GM10266 (cell line): Measurements from ENCODE around the gene CPN2.

ENCODE experiments used
- DNase-seq: peaks from one replicate; pipeline ENCODE4 v3.0.0; 2012; ENCODE audit errors: extremely low spot score
- CTCF ChIP-seq: IDR thresholded peaks from 2 replicates; pipeline ENCODE4 v1.5.1; 2012; ENCODE audit warnings: mild to moderate bottlenecking, low read depth; ENCODE audit not compliant: control insufficient read depth, insufficient read depth; ENCODE audit errors: missing control alignments

The CPN2 gene

DNA sequence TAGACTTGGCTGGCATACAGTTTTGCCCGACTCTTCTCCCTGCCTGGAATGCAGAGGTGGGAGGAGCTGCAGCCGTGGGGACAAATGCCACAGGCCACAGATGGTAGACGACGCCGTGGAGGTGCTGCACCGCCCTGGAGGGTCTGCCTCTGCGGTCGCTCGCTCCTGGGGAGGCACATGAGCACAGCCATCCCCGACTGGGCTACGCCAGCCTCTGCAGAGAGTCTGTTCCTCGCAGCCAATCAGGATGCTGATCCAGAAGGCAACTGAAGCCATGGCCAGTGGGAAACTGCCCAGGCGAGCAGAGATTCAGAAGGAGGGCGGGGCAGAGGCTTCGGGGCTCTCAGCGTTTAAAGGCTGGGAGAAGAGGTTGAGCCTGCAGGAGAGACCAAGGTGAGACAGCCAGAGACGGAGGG lies 30.3 kb upstream of the CPN2 start:
- no peak for TF ChIP-seq CTCF
- no peak for DNase-seq

DNA sequence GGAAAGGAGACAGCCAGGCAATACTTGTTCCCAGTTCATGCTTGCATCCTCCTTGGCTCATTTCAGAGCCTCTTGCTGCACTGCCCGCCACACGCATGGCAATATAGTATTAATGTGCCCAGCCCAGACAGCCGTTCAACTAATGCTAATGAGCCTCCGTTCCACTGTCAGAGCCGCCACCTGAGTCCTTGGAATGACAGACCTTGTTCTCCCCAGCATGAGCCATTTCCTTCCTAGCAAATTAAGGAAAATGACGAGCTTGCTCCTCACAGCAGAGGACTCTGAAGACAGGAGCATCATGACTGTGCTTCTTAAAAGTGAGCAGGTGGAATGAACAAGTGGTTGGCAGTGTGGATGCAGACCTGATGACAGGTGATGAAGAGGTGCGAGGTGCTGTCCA lies 29.2 kb upstream of the CPN2 start:
- no peak for DNase-seq
- no peak for TF ChIP-seq CTCF

- TF ChIP-seq CTCF: no peak
- no peak for DNase-seq
Observed at GRCh38 chr3:194379651-194380050, 28.5 kb upstream of the CPN2 start.

GRCh38 chr3:194379231-194379630 lies 28.1 kb upstream of the CPN2 start:
- TF ChIP-seq CTCF: no peak
- DNase-seq: no peak

DNA sequence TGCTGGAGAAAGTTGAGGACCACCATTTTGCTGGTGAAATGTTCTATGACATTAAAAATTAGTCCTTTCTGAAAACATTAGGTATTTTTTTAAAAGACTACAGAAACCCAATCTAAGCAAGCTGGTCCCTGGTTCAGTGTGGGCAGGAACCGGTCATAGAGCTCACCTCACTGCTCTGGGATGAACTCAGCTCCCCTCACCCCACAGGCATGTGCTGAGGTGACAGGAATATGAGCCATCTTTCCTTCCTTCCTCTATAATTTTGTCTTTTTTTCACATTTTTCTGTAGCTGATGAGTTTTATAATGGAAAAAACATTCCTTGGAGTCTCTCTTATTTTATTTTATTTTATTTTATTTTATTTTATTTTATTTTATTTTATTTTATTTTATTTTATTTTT lies 26.6 kb upstream of the CPN2 start:
- no peak for TF ChIP-seq CTCF

GRCh38 chr3:194376241-194376560 lies 25.1 kb upstream of the CPN2 start:
- no peak for TF ChIP-seq CTCF

More for the DNA sequence above, 26.6 kb upstream of the CPN2 start:
- no peak for DNase-seq

GRCh38 chr3:194375473-194376240 lies 24.5 kb upstream of the CPN2 start:
- DNase-seq: no peak
- no peak for TF ChIP-seq CTCF

More at GRCh38 chr3:194376241-194376560, 25.1 kb upstream of the CPN2 start:
- DNase-seq: no peak
